HFF-Myc (cell line): ENCODE measurements around the gene HOXB1.

Experiments used
- DNase-seq: peaks from one replicate; pipeline ENCODE4 v3.0.0-alpha.2; 2011; ENCODE audit warnings: low read depth; ENCODE audit errors: extremely low read depth
- H3K4me3 ChIP-seq: replicated peaks from 2 replicates; pipeline ENCODE4 v1.5.1; 2011; ENCODE audit warnings: low read depth, mild to moderate bottlenecking, control low read depth, low read length
- TF ChIP-seq, protein P1 (sequence below): IDR thresholded peaks from 2 replicates; pipeline ENCODE4 v1.5.1; 2012; ENCODE audit warnings: mild to moderate bottlenecking, low read depth, low read length, control low read depth; ENCODE audit errors: missing control alignments

Gene HOXB1

DNA sequence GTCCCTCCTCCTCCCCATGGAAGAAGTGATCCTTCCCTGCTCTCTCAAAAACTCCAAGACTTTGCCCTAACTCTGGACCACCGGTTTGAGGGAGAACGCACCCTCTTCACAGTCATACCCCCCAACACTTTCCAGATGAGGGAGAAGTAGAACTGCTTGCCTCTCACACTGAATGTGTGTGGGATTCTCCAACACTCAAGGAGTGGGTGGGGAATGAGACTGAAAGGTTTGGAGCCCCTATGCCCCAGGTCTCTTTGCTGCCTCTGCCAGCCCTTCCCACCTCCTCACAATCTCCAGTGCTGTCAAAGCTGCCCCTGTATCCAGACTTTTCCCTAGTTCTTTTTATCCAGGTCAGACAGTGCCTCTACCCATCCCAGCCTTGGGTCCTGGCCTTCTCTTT is 35.9 kb upstream of the HOXB1 start:
- TF ChIP-seq, protein P1, sequence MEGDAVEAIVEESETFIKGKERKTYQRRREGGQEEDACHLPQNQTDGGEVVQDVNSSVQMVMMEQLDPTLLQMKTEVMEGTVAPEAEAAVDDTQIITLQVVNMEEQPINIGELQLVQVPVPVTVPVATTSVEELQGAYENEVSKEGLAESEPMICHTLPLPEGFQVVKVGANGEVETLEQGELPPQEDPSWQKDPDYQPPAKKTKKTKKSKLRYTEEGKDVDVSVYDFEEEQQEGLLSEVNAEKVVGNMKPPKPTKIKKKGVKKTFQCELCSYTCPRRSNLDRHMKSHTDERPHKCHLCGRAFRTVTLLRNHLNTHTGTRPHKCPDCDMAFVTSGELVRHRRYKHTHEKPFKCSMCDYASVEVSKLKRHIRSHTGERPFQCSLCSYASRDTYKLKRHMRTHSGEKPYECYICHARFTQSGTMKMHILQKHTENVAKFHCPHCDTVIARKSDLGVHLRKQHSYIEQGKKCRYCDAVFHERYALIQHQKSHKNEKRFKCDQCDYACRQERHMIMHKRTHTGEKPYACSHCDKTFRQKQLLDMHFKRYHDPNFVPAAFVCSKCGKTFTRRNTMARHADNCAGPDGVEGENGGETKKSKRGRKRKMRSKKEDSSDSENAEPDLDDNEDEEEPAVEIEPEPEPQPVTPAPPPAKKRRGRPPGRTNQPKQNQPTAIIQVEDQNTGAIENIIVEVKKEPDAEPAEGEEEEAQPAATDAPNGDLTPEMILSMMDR = no peak
- no peak overlapping the region for H3K4me3 ChIP-seq
- DNase-seq = no peak

DNA sequence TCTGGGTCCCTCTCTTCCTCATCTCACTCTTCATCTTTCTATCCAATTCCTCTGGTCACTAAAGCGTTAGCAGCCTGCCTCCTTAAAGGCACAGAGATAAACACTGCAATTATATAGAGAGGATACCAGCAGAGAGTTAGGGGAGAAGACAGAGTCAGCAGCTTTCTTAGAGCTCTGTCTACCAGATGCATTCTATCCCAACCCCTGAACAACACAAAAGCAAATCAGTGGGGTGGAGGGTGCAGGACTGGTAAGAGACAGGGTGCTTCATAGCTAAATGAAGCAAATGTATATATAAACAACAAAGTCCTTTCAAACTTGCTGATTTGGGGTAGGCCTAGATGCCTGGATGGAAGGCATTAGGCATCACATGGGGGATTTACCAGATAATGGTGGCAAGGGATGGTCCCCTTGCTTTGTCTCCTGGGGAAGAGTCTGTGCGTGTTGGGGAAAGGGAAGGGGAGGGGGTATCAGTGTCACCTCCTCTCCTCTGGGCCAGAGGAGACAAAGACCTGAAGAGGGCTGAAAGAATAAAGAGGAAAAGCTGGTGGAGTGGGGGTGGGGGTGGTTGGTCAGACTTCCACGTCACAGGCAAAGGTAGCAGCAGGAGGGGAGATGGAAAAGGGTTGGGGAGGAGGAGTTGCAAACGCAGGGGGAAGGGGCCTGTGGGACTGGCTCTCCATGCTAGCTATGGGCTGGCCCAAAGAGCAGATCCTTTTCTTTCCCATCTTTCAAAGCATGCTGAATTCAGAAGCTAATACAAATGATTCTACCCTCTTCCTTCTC is 35.3 kb upstream of the HOXB1 start:
- DNase-seq = no peak
- TF ChIP-seq, protein P1 = no peak
- H3K4me3 ChIP-seq = no peak overlapping the region

- TF ChIP-seq, protein P1 = no peak
- peak overlapping the region; percentile 41; the same call in 1 of the 2 replicates for H3K4me3 ChIP-seq
These were observed 34.3 kb upstream of the HOXB1 start for GRCh38 chr17:48565022-48565554.

DNA sequence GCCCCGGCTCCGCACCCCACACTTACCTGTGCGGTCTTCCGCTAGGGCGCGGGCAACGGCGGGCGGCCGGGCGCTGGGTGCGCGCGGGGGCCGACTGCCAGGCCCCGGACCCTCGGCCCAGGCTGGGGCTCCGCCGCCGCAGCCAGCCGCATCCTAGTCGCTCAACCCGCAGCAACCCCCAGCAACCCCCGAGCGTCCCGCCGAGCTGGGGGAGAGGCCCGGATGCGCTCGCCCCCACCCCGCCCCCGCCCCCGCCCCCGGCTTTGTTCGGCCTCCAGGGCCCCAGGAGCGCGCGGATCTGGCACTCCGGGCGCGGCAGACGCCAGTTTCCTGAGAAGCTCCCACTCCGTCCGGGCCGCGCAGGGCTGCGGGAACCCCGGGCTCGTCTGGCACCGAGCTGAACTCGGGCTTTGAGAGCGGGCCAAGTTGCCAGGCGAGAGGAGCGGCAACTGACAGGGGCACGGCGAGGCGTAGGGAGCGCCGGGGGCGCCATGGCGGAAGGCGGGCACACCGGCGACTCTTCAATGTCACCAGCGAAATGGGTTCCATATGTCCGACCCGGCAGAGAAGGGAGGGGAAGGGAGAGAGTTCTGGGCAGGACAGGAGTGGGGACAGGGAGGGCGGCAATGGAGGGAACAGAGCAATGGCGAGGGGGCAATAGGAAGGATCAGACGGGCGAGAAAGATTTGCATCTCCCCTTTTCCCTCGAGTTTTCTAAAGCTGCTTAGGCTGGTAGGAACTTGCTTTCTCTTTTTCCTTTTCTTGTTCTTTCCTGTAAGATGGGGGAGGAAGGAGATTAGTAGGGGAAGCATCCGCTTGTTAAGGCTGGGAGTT is 33.6 kb upstream of the HOXB1 start:
- TF ChIP-seq, protein P1 = no peak
- no peak for DNase-seq
- H3K4me3 ChIP-seq = peak overlapping the region; percentile 41

More at GRCh38 chr17:48565022-48565554, 34.3 kb upstream of the HOXB1 start:
- DNase-seq = no peak

DNA sequence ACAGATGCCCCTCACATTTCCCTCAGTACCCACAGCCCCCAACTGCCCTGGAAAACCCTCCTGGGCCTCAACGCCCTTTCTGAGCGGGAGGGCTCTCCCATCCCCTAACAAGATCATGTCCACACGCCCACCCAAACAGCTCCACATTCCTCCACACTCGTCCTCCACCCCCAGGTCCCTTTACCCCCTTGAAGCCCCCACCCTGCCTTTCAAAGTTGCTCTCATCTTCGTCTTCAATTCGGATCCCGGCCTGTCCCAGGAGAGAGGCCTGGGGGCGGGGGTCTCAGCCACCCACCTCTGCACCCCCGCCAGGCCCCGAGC is 33.0 kb upstream of the HOXB1 start:
- TF ChIP-seq, protein P1 = no peak
- H3K4me3 ChIP-seq = peak overlapping the region; percentile 41
- DNase-seq = no peak

- no peak for DNase-seq
- peak overlapping the region; percentile 41 for H3K4me3 ChIP-seq
These were observed 32.6 kb upstream of the HOXB1 start for GRCh38 chr17:48563385-48563838.

More at GRCh38 chr17:48563385-48563838, 32.6 kb upstream of the HOXB1 start:
- TF ChIP-seq, protein P1 = no peak
